Epithelial cell of esophagus (primary cell): ENCODE measurements around the gene NBAS.
"Not testable (repeated sequence)": the region's sequence is repeated elsewhere in the genome, so short reads cannot be mapped to it uniquely, and the experiment has no call there.

Experiments
- DNase-seq: peaks from one replicate; pipeline ENCODE4 v3.0.0; 2010; ENCODE audit warnings: low read depth
- H3K4me3 ChIP-seq: 2 replicates; pipeline ENCODE4 v1.5.1; 2011; ENCODE audit warnings: mild to moderate bottlenecking, low read length, control low read depth
- TF ChIP-seq, protein P1 (sequence below): IDR thresholded peaks from 2 replicates; pipeline ENCODE4 v1.5.1; 2011; ENCODE audit warnings: low read depth, mild to moderate bottlenecking, low read length, control low read depth, inconsistent platforms; ENCODE audit not compliant: insufficient read depth; ENCODE audit errors: missing control alignments

NBAS gene

DNA sequence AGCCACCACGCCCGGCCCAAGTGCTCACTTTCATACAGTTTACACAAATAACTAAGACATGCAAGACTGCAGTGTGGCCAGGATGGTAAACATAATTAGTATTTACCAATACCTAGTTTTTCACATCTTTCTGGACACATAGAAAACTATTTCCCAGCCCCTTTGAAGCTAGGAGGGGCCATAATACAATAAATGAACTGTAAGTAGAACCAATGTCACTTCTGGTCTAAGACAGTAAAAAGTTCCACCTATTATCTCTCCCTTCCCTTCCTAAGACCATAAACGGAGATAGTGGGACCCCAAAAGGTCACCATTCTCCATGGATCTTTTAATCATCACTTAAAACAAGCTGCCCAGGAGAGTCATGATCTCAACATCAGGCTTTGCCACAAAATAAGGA, 51.0 kb downstream of the NBAS start:
- DNase-seq = no peak
- H3K4me3 ChIP-seq = no peak overlapping the region
- TF ChIP-seq, protein P1, sequence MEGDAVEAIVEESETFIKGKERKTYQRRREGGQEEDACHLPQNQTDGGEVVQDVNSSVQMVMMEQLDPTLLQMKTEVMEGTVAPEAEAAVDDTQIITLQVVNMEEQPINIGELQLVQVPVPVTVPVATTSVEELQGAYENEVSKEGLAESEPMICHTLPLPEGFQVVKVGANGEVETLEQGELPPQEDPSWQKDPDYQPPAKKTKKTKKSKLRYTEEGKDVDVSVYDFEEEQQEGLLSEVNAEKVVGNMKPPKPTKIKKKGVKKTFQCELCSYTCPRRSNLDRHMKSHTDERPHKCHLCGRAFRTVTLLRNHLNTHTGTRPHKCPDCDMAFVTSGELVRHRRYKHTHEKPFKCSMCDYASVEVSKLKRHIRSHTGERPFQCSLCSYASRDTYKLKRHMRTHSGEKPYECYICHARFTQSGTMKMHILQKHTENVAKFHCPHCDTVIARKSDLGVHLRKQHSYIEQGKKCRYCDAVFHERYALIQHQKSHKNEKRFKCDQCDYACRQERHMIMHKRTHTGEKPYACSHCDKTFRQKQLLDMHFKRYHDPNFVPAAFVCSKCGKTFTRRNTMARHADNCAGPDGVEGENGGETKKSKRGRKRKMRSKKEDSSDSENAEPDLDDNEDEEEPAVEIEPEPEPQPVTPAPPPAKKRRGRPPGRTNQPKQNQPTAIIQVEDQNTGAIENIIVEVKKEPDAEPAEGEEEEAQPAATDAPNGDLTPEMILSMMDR = no peak

DNA sequence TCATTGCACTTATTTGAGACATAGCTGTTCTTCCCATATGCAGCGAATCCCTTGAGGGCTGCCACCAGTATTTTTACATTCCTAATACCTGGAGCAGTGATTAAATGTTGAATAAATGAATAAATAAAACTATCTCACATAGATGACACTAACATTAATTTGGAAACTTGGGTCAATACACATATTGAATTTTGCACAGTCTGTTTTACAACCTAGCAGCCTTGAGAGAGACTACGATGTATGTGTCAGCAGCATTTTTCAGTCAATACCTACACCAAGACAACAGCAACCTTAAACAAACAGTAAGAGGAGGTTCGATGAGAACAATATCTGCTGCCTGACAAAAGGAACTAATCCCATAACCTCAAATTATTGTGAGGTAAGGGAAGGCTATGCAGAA, 53.4 kb downstream of the NBAS start:
- no peak for DNase-seq
- TF ChIP-seq, protein P1 = no peak
- no peak overlapping the region for H3K4me3 ChIP-seq

DNA sequence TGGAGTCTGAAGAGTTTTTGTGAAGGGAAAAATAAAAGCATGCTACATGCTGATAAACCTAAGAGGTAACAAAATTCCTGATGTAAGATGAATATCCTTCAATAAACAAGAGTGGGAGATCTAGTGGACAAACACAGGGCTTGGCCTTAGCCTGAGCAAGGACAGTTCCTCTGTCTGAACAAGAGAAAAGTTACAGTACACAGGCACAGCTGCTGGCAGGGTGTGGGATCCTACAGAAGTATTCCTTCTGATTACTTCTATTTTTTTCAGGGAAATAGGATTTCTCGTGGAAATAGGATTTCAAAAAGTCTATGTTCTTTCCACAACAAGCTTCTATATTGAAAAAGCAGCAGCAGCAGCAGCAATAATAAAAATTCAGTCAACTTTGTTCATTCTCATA, 54.1 kb downstream of the NBAS start:
- no peak for DNase-seq
- TF ChIP-seq, protein P1 = no peak
- H3K4me3 ChIP-seq = no peak overlapping the region

DNA sequence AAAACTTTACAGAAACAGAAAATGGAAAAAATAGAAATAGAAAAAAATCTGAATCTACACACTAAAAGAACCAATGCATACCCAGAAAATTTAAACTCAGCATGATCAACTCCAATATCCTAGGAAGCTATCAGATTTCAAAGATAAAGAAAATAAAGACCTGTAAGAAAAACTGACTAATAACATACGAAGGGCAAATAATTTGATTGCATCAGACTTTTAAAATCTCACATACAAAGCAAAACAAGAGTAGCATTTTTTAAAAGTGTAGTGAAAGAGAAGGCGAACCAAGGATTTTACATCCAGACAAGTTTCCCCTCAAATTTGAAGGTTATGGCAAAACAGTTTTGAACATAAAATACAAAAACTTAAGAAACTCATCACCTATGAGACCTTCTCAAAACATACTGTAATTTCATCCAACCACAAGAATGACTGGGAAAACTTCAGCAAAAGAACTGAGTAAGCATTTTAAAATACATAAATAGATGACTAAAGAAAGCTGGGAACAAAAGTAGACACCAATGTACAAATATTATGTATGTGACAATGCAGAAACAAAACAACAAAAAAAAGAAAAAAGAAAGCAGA, 54.8 kb downstream of the NBAS start:
- TF ChIP-seq, protein P1 = no peak
- no peak for DNase-seq
- no peak overlapping the region for H3K4me3 ChIP-seq

DNA sequence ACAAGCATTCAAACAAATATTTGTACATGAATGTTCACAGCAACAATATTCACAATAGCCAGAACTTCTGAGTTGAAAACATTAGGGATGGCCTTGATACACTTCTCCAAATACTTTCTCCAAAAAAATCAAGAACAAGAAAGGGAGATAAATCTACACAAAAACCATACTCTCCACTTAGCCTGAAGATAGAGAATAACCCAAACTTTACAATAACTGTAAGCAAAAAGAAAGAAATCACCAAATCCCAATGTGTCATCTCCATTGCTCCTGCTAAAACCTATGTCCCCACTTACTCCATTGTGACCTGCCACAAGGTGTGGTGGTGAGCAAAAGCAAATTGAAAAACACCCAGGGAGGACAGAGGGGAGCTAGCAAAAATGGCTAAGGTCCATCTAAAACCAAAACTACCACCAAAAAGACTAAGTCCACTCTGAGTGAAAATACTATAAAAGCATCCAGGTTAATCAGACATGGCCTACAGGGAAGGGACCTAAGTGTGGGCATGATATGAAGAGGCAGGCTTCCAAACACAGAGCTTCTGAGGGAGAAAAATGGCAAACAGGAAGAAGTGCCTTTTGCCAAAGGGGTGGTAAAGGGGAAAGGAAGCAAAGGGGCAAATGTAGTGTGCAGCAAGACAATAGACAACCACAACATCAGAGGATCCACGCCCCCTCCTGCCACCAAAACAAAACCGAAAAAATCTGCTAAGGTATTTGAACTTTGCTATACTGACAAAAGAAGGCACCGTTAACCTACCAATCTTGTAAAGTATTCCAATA, 56.1 kb downstream of the NBAS start:
- TF ChIP-seq, protein P1 = no peak
- no peak for DNase-seq
- H3K4me3 ChIP-seq = no peak overlapping the region

DNA sequence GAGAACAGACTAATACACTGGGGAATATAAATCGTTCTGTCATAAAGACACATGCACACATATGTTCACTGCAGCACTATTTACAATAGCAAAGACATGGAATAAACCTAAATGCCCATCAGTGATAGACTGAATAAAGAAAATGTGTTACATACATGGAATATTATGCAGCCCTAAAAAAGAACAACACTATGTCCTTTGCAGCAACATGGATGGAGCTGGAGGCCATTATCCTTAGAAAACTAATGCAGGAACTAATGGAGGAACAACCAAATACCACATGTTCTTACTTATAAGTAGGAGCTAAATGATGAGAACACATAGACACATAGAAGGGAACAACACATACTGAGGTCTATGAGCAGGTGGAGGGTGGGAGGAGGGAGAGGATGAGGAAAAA, 61.9 kb downstream of the NBAS start:
- not testable (repeated sequence) for DNase-seq, H3K4me3 ChIP-seq

DNA sequence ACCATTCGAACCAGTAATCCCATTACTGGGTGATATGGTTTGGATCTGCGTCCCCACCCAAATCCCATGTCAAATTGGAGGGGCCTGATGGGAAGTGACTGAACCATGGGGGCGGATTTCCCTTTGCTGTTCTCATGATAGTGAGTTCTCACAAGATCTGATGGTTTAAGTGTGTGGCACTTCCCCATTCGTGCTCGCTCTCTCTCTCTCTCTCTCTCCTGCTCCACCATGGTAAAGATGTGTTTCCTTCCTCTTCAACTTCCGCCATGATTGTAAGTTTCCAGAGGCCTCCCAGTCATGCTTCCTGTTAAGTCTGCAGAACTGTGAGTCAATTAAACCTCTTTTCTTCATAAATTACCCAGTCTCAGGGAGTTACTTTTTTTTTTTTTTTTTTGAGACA, 62.6 kb downstream of the NBAS start:
- no peak for DNase-seq

More for the DNA sequence above, 62.6 kb downstream of the NBAS start:
- TF ChIP-seq, protein P1 = no peak
- no peak overlapping the region for H3K4me3 ChIP-seq
